ENCODE data around the gene KLHL6.
"Not testable (repeated sequence)": the region's sequence is repeated elsewhere in the genome, so short reads cannot be mapped to it uniquely, and the experiment has no call there.

The KLHL6 gene

DNA sequence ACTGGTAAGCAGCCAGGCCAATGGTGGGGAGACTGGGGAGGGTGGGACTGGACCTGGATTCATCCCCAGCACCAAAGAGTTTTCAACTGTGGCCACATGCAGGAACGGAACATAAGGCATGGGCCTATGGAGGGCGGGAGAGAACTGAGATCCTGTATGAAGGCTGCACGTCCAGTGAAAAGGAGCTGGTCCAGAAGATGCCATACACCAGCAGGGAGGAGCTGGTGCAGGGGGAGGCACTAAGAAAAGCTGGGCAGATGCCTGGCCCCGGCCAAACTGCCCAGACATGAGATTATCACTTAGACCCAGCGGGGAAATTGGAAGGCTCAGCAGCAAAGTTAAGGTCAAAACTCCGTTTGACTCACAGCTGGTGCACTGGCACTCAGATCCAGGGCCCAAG lies 69.0 kb downstream of the KLHL6 start:
- no peak for DNase-seq (ENCODE audit: low read depth)

GRCh38 chr3:183485585-183485984 lies 69.9 kb downstream of the KLHL6 start:
- no peak for DNase-seq (ENCODE audit: low read depth)

GRCh38 chr3:183485093-183485492 lies 70.4 kb downstream of the KLHL6 start:
- DNase-seq (ENCODE audit: low read depth), result no peak

DNA sequence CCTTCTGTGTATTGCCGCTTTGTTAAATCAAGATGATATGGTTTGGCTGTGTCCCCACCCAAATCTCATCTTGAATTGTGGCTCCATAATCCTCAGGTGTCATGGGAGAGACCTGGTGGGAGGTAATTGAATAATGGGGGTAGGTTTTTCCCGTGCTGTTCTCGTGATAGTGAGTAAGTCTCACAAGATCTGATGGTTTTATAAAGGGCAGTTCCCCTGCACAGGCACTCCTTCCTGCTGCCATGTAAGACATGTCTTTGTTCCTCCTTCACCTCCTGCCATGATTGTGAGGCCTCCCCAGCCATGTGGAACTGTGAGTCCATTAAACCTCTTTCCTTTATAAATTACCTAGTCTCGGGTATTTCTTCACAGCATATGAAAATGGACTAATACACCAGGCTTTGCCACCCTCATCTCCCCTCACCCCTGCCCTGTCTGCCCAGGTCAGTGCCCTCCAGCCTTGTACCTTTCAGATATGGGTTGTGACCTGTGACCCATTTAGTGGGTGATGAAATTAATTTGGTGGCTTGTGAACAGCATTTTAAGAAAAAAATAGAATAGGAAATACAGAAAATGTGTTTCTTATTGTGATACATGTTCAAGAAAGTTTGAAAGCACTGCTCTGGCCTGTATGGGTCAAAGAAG lies 71.0 kb downstream of the KLHL6 start:
- no peak for DNase-seq (ENCODE audit: low read depth)

GRCh38 chr3:183481582-183481981 lies 73.9 kb downstream of the KLHL6 start:
- no peak for DNase-seq (ENCODE audit: low read depth)

DNA sequence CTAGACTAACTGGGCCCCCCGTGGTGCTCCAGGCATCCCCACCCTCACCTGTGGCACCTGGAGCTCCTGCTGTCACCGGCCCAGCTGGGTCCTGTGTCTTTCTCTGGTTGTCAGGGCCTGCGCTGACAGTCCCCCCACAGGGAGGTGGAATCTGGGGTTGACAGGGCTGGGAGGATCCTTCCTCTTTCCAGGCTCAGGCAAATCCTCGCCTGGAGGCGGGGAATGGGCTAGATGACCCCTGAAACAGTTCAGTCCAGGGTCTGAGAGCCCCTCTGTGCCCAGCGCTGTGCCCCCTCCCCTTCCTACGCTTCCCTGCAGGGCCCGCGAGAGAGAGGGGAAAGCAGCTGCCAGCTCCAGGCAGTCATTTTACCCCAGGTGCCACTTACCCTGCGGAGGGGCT lies 77.0 kb downstream of the KLHL6 start:
- DNase-seq (ENCODE audit: low read depth), result no peak

DNA sequence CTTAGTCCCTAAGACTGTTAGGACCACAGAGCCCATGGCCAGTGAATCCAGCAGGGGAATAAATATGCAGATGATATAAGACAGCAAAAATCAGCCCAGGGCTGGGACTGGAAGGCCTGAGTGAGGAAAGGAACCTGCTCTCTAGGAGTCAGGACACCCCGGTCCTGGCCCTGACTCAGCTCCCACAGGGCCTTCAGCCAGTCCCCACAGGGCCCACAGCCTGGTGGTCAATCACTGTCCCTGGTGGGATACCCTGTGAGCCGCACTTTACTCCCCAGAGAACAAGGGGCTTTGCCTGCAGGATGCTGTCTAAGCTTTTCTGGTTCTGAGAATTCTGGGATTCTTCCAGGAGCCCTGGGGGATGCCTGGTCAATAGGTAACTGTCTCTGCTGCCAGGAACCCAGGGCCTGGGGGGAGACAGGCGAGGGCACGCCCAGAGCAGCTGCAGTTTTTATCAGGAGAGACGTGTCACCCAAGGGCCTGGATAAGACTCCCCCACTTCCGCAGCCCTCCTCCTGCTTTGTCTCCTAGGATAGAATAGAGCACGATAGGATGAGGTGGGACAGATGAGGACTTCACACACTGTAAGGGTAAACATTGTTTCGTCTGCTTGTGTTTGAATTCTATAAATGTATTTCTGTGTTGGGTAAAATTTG lies 77.6 kb downstream of the KLHL6 start:
- no peak for DNase-seq (ENCODE audit: low read depth)

GRCh38 chr3:183475764-183476162 lies 79.7 kb downstream of the KLHL6 start:
- DNase-seq (ENCODE audit: low read depth), result not testable (repeated sequence)

GRCh38 chr3:183475016-183475763 lies 80.3 kb downstream of the KLHL6 start:
- no peak for DNase-seq (ENCODE audit: low read depth)

DNA sequence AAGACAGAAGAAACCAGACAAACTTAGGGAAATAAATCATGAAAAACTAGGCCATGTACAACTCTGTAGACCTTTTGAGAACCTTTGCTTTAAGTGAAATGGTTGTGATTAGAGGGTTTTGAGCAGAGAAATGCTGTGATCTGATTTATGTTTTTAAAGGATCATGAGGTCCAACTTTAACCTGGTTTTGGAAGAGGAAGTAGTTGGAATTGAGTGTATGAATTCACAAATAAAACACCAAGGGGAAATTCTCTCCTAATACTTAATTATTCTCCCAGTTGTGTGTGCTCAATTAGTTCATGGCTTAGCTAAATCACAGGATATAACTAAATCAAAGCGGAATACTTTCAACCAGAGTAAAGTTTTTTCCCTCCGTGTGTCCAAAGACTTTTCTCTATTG lies 81.5 kb downstream of the KLHL6 start:
- DNase-seq (ENCODE audit: low read depth), result no peak

GRCh38 chr3:183472155-183472554 lies 83.4 kb downstream of the KLHL6 start:
- DNase-seq (ENCODE audit: low read depth), result no peak

- DNase-seq (ENCODE audit: low read depth), result no peak
Measured at GRCh38 chr3:183468424-183468823, 87.1 kb downstream of the KLHL6 start.

DNA sequence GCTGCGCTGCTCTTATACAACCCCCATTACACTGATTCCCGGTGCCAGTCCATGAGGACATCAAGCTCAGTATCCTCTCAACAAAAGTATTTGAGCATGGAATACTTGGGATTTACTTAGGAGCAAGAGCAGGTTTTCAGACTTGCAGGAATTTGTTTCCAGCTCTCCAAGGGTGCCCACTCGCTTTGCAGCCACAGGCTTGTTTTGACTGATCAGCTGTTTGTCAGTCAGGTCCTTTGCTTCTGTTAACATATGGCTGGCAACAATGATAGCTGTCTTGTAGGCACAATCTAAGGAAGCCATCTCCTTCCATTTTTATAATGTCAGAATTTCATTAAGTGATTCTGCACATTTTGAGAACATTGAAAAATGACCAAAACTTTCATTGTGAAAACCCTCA lies 88.9 kb downstream of the KLHL6 start:
- no peak for DNase-seq (ENCODE audit: low read depth)

- DNase-seq (ENCODE audit: low read depth), result not testable (repeated sequence)
Measured at GRCh38 chr3:183465710-183466109, 89.8 kb downstream of the KLHL6 start.

- DNase-seq (ENCODE audit: low read depth), result no peak
Measured at GRCh38 chr3:183464480-183464879, 91.0 kb downstream of the KLHL6 start.

GRCh38 chr3:183460081-183461055 lies 95.1 kb downstream of the KLHL6 start:
- no peak for DNase-seq (ENCODE audit: low read depth)

GRCh38 chr3:183455089-183455488 lies 100.4 kb downstream of the KLHL6 start:
- DNase-seq (ENCODE audit: low read depth), result no peak

DNA sequence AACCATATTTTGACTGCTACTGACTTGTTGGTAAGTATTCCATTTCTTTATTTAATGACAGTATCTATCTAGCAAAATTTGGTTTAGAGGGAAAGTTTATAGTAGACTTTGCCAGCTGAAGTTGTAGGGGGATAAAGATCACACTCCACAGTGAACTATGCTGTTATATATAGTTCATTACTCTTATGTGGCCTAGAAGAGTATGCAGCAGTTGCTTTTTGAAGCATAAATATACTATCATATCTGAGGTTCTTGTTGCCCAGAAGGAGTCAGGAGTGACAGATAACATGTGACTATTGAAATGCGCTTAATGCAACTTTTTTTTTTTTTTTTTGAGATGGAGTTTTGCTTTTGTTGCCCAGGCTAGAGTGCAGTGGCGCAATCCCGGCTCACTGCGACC lies 101.4 kb downstream of the KLHL6 start:
- DNase-seq (ENCODE audit: low read depth), result no peak

GRCh38 chr3:183449791-183450190 lies 105.7 kb downstream of the KLHL6 start:
- no peak for DNase-seq (ENCODE audit: low read depth)

- DNase-seq (ENCODE audit: low read depth), result no peak
Measured at GRCh38 chr3:183449391-183449790, 106.1 kb downstream of the KLHL6 start.

DNA sequence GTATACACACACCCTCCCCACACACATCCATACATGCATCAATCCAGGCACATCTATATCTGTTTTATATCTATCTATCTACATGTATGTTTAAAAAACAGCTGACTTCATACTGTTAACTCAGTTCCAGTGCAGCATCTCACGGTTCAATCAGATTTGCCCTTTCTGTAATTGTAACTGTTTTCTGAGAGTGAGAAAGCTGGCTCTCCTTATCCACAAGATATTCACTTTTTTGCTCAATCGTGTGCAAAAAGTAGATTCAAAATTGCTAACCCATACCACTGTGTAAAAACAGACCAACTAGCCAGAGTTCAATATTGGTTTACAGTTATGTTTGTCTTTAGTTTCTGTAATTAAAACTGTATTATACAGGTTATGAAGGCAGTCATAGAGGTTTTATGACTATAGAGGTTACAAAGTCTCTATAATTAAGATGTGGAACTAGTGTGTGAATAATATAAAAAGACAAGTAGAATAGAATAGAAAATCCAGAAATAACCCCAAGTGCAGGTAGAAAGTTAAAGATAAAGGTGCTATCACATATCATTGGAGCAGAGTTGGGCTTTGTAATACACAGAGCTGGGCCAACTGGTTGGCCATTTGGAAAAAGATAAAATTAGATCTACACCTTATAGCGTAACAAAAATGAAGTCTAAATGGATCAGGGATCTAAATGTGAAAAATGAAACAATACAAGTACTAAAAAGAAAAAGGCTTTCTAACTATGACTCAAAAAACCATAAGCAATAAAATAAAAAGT lies 107.0 kb downstream of the KLHL6 start:
- DNase-seq (ENCODE audit: low read depth), result no peak

Measured in stimulated activated CD8-positive, alpha-beta memory T cell treated with anti-CD3 and anti-CD28 coated beads, Interleukin-4, amount 100 ng/mL, for 24 hours (primary cell).